MCF 10A (cell line): ENCODE data around the gene TP53TG3E. TPM values are rescaled to one million over a fixed set of nuclear protein-coding genes. Genes with fewer than 3 reads are reported as not detected.
"Not testable (repeated sequence)": the region's sequence is repeated elsewhere in the genome, so short reads cannot be mapped to it uniquely, and the experiment has no call there.

ENCODE experiments used
- Bru-seq: library from RNA; stranded (reverse); fragments of 400-500 nt; gene quantifications from one replicate; lab custom pipeline; 2021; lab: Mats Ljungman, UMichigan
- BruChase-seq, 2 experiments: library from RNA; stranded (reverse); fragments of 400-500 nt; gene quantifications; one replicate each; lab custom pipeline; 2021; lab: Mats Ljungman, UMichigan
- BruUV-seq: library from RNA; stranded (reverse); fragments of 400-500 nt; replicated peaks from 2 replicates; lab custom pipeline; 2021; lab: Mats Ljungman, UMichigan
- CTCF ChIA-PET: fragments of 300-600 bp; sonication (Branson Sonifier 250); formaldehyde crosslinking; extraction: SDS; loops from one replicate; lab custom pipeline; 2021; ENCODE audit warnings: antibody characterized with exemption, inconsistent platforms; lab: Yijun Ruan, JAX
- POLR2A ChIA-PET: fragments of 300-600, 350-650 bp; sonication (Branson Sonifier 250); formaldehyde crosslinking; extraction: SDS; loops from one replicate; lab custom pipeline; 2020; ENCODE audit warnings: antibody characterized with exemption, inconsistent platforms; lab: Yijun Ruan, JAX
- DNase-seq: peaks from one replicate; pipeline ENCODE4 v3.0.0-alpha.2; 2018; ENCODE audit not compliant: unreplicated experiment
- H3K27ac Mint-ChIP-seq: one replicate; pipeline ENCODE4 v1.8.0; 2022; ENCODE audit warnings: mild to moderate bottlenecking, low read depth, mixed read lengths; ENCODE audit not compliant: unreplicated experiment
- H3K27me3 Mint-ChIP-seq: one replicate; pipeline ENCODE4 v1.8.0; 2022; ENCODE audit warnings: mixed read lengths; ENCODE audit not compliant: insufficient read depth, unreplicated experiment
- H3K36me3 Mint-ChIP-seq: one replicate; pipeline ENCODE4 v1.8.0; 2022; ENCODE audit warnings: mild to moderate bottlenecking, moderate library complexity, mixed read lengths; ENCODE audit not compliant: insufficient read depth, unreplicated experiment
- H3K4me1 Mint-ChIP-seq: one replicate; pipeline ENCODE4 v1.8.0; 2022; ENCODE audit warnings: mixed read lengths; ENCODE audit not compliant: insufficient read depth, unreplicated experiment
- H3K4me3 Mint-ChIP-seq: one replicate; pipeline ENCODE4 v1.8.0; 2022; ENCODE audit warnings: mild to moderate bottlenecking, moderate library complexity, mixed read lengths; ENCODE audit not compliant: unreplicated experiment
- H3K9me3 Mint-ChIP-seq: one replicate; pipeline ENCODE4 v1.8.0; 2022; ENCODE audit warnings: mixed read lengths; ENCODE audit not compliant: unreplicated experiment
- intact Hi-C: fragments of 100-400 bp; cut with micrococcal nuclease; formaldehyde crosslinking; loops from 2 replicates; pipeline ENCODE4 v1.14.1; 2022
- long read RNA-seq: library from polyadenylated mRNA; stranded (forward); transcript quantifications from one replicate; pipeline ENCODE4 v2.0.0, GENCODE V29; 2022
- total RNA-seq: library from RNA; stranded (reverse); gene quantifications from 2 replicates; pipeline ENCODE4 v1.2.3, GENCODE V29; 2022

TP53TG3E gene
- total RNA-seq (not detected in 2 replicates), Bru-seq, nascent RNA (not detected), BruChase-seq, experiment 1, labeled RNA remaining after a 6-hour chase (not detected), BruChase-seq, experiment 2, labeled RNA remaining after a 2-hour chase (not detected)
- long read RNA-seq = 0 reads

- H3K9me3 Mint-ChIP-seq, CTCF ChIA-PET, H3K4me1 Mint-ChIP-seq, POLR2A ChIA-PET, H3K36me3 Mint-ChIP-seq, BruUV-seq, intact Hi-C loops, H3K4me3 Mint-ChIP-seq, H3K27me3 Mint-ChIP-seq, H3K27ac Mint-ChIP-seq, DNase-seq: not testable (repeated sequence)
Measured at GRCh38 chr16:33304006-33304405, at the start of gene TP53TG3E. TSS of gene TP53TG3E (plus strand) at chr16:33304306. CDS start at chr16:33304374, 68 bp downstream.

- BruUV-seq, intact Hi-C loops, POLR2A ChIA-PET, DNase-seq, H3K9me3 Mint-ChIP-seq, CTCF ChIA-PET, H3K4me3 Mint-ChIP-seq, H3K36me3 Mint-ChIP-seq, H3K27me3 Mint-ChIP-seq, H3K27ac Mint-ChIP-seq, H3K4me1 Mint-ChIP-seq: not testable (repeated sequence)
Measured at GRCh38 chr16:33336226-33337012, 32.3 kb downstream of the TP53TG3E start.

- H3K27me3 Mint-ChIP-seq, CTCF ChIA-PET, H3K4me3 Mint-ChIP-seq, DNase-seq, intact Hi-C loops, BruUV-seq, H3K9me3 Mint-ChIP-seq, POLR2A ChIA-PET, H3K36me3 Mint-ChIP-seq, H3K27ac Mint-ChIP-seq, H3K4me1 Mint-ChIP-seq: not testable (repeated sequence)
Measured at GRCh38 chr16:33337627-33338542, 33.8 kb downstream of the TP53TG3E start.

- POLR2A ChIA-PET, DNase-seq, H3K4me3 Mint-ChIP-seq, H3K9me3 Mint-ChIP-seq, H3K27me3 Mint-ChIP-seq, H3K36me3 Mint-ChIP-seq, BruUV-seq, H3K4me1 Mint-ChIP-seq, CTCF ChIA-PET, intact Hi-C loops, H3K27ac Mint-ChIP-seq: not testable (repeated sequence)
Measured at GRCh38 chr16:33338543-33338951, 34.4 kb downstream of the TP53TG3E start.

- H3K4me1 Mint-ChIP-seq, H3K36me3 Mint-ChIP-seq, H3K9me3 Mint-ChIP-seq, H3K27me3 Mint-ChIP-seq, CTCF ChIA-PET, intact Hi-C loops, DNase-seq, H3K27ac Mint-ChIP-seq, H3K4me3 Mint-ChIP-seq, BruUV-seq, POLR2A ChIA-PET: not testable (repeated sequence)
Measured at GRCh38 chr16:33339093-33340061, 35.3 kb downstream of the TP53TG3E start.

Other genes with a start within 250 kb of the TP53TG3E start
- not detected in 2 replicates for gene TP53TG3C, start 110.1 kb upstream of the TP53TG3E start, total RNA-seq
- gene TP53TG3B, start 56.5 kb downstream of the TP53TG3E start, total RNA-seq = not detected in 2 replicates
- gene TP53TG3F, start 155.3 kb downstream of the TP53TG3E start, total RNA-seq = not detected in 2 replicates